ENCODE results near the gene CNGA4.

DNA sequence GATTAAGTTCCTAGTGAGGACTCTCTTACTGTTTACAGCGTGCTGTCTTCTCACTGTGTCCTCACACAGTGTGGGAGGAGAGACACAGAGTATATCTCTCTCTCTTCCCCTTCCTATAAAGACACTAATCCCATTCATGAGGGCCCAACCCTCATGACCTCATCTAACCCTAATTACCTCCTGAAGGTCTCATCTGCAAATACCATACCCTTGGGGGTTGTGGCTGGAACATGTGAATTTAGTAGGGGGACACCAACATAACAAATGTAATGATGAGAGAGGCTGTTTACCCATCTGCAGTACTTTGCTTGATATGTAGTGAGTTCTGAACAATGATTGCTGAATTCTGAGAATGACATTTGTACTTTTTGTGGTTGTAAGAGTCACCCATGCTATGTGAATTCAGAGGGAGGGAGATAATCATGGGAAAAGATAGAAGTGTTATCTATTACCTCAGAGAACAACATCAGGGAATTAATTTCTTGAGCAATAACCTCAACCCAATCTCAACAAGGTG is 44.8 kb upstream of the CNGA4 start:
- TF ChIP-seq, protein P1, sequence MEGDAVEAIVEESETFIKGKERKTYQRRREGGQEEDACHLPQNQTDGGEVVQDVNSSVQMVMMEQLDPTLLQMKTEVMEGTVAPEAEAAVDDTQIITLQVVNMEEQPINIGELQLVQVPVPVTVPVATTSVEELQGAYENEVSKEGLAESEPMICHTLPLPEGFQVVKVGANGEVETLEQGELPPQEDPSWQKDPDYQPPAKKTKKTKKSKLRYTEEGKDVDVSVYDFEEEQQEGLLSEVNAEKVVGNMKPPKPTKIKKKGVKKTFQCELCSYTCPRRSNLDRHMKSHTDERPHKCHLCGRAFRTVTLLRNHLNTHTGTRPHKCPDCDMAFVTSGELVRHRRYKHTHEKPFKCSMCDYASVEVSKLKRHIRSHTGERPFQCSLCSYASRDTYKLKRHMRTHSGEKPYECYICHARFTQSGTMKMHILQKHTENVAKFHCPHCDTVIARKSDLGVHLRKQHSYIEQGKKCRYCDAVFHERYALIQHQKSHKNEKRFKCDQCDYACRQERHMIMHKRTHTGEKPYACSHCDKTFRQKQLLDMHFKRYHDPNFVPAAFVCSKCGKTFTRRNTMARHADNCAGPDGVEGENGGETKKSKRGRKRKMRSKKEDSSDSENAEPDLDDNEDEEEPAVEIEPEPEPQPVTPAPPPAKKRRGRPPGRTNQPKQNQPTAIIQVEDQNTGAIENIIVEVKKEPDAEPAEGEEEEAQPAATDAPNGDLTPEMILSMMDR (IDR thresholded peaks at IDR 0.05), result no peak
- no peak for TF ChIP-seq POLR2A (IDR thresholded peaks at IDR 0.05)

Data from testis (tissue), 2 donors.